GM08714 (cell line): Measurements from ENCODE around the gene HEATR9.

Experiments
- H3K4me3 ChIP-seq: fragments of 200-500 bp; sonication (Bioruptor generic); 2 replicates; pipeline ENCODE4 v1.5.1; 2014; ENCODE audit warnings: mild to moderate bottlenecking, low read length, inconsistent platforms
- ZNF274 ChIP-seq: IDR thresholded peaks from 2 replicates; pipeline ENCODE4 v1.6.1; 2012; ENCODE audit warnings: mild to moderate bottlenecking, low read depth, low read length

HEATR9 gene

DNA sequence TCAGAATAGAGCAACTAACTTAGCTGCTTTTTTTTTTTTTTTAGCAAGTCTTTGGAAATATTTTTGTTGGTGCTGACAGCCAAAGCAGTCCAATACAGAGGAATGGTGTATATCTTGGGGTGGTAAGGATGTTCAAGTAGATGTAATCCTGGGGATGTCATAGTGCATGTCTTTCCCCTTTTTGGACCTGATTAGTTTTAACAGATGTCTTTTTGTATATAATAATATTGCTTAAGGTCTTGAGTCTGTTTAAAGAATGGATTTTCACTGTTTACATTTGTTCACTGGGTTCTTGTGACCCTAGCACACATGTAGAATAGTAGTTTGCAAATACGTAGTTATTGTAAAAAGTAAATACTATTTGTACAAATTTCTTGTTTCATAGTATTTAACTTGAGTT, 51.5 kb downstream of the HEATR9 start:
- no peak for TF ChIP-seq ZNF274

GRCh38 chr17:35816723-35817122, 52.0 kb downstream of the HEATR9 start:
- TF ChIP-seq ZNF274: no peak
- no peak overlapping the region for H3K4me3 ChIP-seq

More for the DNA sequence above, 51.5 kb downstream of the HEATR9 start:
- no peak overlapping the region for H3K4me3 ChIP-seq

GRCh38 chr17:35812456-35812855, 56.2 kb downstream of the HEATR9 start:
- no peak for TF ChIP-seq ZNF274
- H3K4me3 ChIP-seq: no peak overlapping the region

DNA sequence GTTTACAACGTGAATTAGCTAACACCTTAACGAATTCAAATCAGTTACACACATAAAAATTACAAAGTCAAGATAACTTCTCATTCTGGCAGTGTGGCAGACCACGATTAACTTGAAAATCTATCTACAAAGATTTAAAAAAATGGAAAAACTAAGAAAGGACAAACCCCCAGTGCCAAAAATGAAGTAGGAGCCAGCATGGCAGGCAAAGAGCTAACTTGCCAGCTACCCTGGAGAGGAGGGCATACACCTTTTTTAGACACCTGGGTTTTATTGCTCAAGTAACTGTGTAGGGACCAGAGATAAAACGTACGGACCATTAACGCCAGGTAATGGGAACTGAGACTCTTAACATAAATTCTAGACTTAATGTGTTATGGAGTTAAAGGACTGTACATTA, 56.9 kb downstream of the HEATR9 start:
- no peak for TF ChIP-seq ZNF274
- no peak overlapping the region for H3K4me3 ChIP-seq

DNA sequence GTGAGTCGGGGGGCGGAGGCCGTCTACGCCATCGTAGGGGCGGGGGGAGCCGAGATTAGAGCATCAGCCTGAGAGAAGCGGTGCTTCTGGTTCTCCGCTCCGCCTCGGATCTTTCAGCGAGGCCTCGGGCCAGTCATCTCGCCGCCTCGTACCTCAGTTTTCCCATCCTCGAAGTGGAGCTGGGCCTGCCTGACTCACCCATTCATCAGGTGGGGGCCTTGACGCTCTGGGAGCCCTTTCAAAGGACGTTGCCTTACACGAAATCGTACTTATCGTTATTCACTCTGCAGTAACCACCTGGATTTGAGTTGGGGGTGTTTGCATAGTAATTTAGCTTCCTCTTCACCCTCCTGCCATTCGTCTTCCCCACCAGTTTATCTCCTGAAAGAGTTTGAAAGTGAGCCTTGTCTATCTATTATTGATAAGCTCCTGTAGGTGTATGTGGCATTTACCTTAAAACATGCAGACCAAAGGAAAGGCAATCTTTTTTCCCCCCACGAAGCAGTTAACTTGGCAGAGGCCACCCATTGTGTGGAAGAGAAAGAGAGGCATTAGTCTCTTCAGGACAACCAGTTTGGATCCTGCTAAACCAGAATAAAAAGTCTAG, 58.7 kb downstream of the HEATR9 start:
- peak overlapping the region; percentile 99 for H3K4me3 ChIP-seq
- no peak for TF ChIP-seq ZNF274

DNA sequence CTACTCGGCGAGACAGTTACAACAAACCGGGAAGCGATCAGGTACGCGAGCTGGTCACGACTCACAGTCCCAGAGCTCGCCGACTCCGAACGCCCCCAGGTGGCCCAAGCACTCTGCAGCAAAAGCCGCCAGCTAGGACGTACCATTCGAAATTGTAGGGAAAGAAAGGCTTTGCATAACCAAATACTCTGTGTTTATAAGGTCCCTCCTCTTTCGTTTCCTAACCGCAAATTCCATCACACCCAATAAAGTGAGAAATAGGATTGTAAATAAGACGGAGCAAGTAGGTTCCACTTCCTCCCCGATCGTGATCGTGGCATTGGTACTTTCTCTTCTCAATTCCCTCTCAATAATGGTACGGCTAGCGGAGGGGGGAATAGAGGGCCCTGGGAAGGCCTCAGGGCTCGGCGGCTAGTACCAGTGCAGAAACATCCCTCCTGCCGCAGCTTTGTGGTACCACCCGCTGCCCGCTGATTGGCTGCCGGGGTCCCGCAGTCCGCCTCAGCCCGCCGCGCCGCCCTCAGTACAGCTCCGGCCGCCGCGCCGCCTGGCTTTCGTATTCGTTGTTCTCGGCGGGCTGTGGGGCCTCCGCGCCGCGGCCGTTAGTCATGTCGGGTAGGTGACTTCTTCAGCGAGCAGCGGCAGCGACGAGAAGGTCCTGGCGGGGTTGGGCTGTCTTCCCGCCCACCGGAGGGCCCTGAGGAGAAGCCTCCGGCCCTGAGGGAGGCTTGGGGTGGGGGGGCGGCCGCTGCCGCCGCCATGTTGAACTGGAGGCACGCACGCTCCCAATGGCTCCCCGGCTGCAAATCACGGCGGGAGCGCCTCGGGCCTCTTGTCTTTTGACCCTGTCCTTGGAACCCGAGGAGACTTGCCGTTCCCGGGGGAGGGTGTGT, 59.5 kb downstream of the HEATR9 start, which contains the start of gene TAF15:
TSS of gene TAF15 (plus strand) at position 523 of the 893 bp plus-strand sequence. CDS start at position 609, 86 bp downstream.
- peak within 1 kb of the TSS; percentile 99 for H3K4me3 ChIP-seq

GRCh38 chr17:35808240-35808961, 60.3 kb downstream of the HEATR9 start:
- H3K4me3 ChIP-seq: peak overlapping the region; percentile 60

More for the DNA sequence above, 59.5 kb downstream of the HEATR9 start, which contains the start of gene TAF15:
- TF ChIP-seq ZNF274: no peak

GRCh38 chr17:35807371-35808144, 61.1 kb downstream of the HEATR9 start:
- H3K4me3 ChIP-seq: no peak overlapping the region
- no peak for TF ChIP-seq ZNF274

More at GRCh38 chr17:35808240-35808961, 60.3 kb downstream of the HEATR9 start:
- TF ChIP-seq ZNF274: no peak
